Keratinocyte (primary cell): Measurements from ENCODE around the gene SLC2A4. TPM values are rescaled to one million over a fixed set of nuclear protein-coding genes. Genes with fewer than 3 reads are reported as not detected.
"Not testable (repeated sequence)": the region's sequence is repeated elsewhere in the genome, so short reads cannot be mapped to it uniquely, and the experiment has no call there.

Experiments
- DNase-seq: peaks from one replicate; pipeline ENCODE4 v3.0.0-alpha.2; 2011; ENCODE audit warnings: low read depth, missing footprints, low spot score
- FAIRE-seq: peaks from 2 replicates; lab custom pipeline; 2011; peaks lifted over from hg19 to GRCh38; lab: Jason Lieb, UNC
- H2AFZ ChIP-seq: 2 replicates; pipeline ENCODE4 v1.6.0; 2012; ENCODE audit warnings: low read length, control low read depth, inconsistent platforms; ENCODE audit not compliant: control insufficient read depth
- H3K27ac ChIP-seq: 2 replicates; pipeline ENCODE4 v1.5.1; 2011; ENCODE audit warnings: low read length; ENCODE audit not compliant: control insufficient read depth, insufficient read depth
- H3K27me3 ChIP-seq: 3 replicates; pipeline ENCODE4 v1.6.0; 2011; ENCODE audit warnings: low read length; ENCODE audit not compliant: control insufficient read depth, insufficient read depth; ENCODE audit errors: extremely low read depth
- H3K36me3 ChIP-seq, 2 experiments: 2 replicates in 1 of 2; 3 replicates in 1 of 2; pipeline ENCODE4 v1.5.1; 2011; ENCODE audit warnings: low read length in 2 of 2, mild to moderate bottlenecking in 1 of 2; ENCODE audit not compliant: control insufficient read depth in 2 of 2, insufficient read depth in 2 of 2; ENCODE audit errors: extremely low read depth in 1 of 2
- H3K4me1 ChIP-seq: 3 replicates; pipeline ENCODE4 v1.5.1; 2011; ENCODE audit warnings: low read length; ENCODE audit not compliant: control insufficient read depth, insufficient read depth; ENCODE audit errors: extremely low read depth
- H3K4me2 ChIP-seq: 3 replicates; pipeline ENCODE4 v1.6.0; 2011; ENCODE audit warnings: low read depth, low read length; ENCODE audit not compliant: control insufficient read depth, insufficient read depth; ENCODE audit errors: extremely low read depth
- H3K4me3 ChIP-seq, 3 experiments: fragments of 200-600 bp in 1 of 3; sonication (generic) in 1 of 3; 2 replicates in 2 of 3; 3 replicates in 1 of 3; pipeline ENCODE4 v1.5.1; 2011 to 2016; ENCODE audit warnings: low read length in 3 of 3, mild to moderate bottlenecking in 3 of 3, control low read depth in 2 of 3, inconsistent platforms in 1 of 3, low read depth in 1 of 3, mixed read lengths in 1 of 3, mixed run types in 1 of 3, moderate library complexity in 1 of 3; ENCODE audit not compliant: control insufficient read depth in 2 of 3, insufficient read depth in 2 of 3; ENCODE audit errors: extremely low read depth in 1 of 3
- H3K79me2 ChIP-seq: 2 replicates; pipeline ENCODE4 v1.6.0; 2012; ENCODE audit warnings: low read length; ENCODE audit not compliant: control insufficient read depth, insufficient read depth
- H3K9ac ChIP-seq: 3 replicates; pipeline ENCODE4 v1.6.0; 2011; ENCODE audit warnings: low read length; ENCODE audit not compliant: control insufficient read depth, insufficient read depth; ENCODE audit errors: extremely low read depth
- H3K9me1 ChIP-seq: 3 replicates; pipeline ENCODE4 v1.6.0; 2011; ENCODE audit warnings: low read length; ENCODE audit not compliant: control insufficient read depth, insufficient read depth; ENCODE audit errors: extremely low read depth
- H3K9me3 ChIP-seq: 2 replicates; pipeline ENCODE4 v1.5.1; 2012; ENCODE audit warnings: low read depth, low read length; ENCODE audit not compliant: control insufficient read depth
- H4K20me1 ChIP-seq: 3 replicates; pipeline ENCODE4 v1.6.0; 2011; ENCODE audit warnings: low read length; ENCODE audit not compliant: control insufficient read depth, insufficient read depth; ENCODE audit errors: extremely low read depth
- EZH2 ChIP-seq: IDR thresholded peaks from one replicate; pipeline ENCODE4 v1.6.1; 2012; ENCODE audit warnings: inconsistent platforms, mild to moderate bottlenecking, low read length, moderate library complexity
- dilution Hi-C: fragments of 300-500 bp; cut with MboI; formaldehyde crosslinking; loops from one replicate; pipeline ENCODE4 v1.7.0; 2020; ENCODE audit warnings: low sequenced_read_pairs; ENCODE audit not compliant: extremely low pct_ligation_motif_present
- polyA plus RNA-seq, 5 experiments: library from polyadenylated mRNA; depleted of rRNA in 3 of 5; stranded (reverse) in 3 of 5; stranded (forward) in 1 of 5; unstranded in 1 of 5; fragments of >200 nt; gene quantifications; 1 replicate in 1 of 5; 2 replicates in 3 of 5; 3 replicates in 1 of 5; pipeline versions ENCODE4 v1.2.1 to v1.2.3, GENCODE V29; 2011 to 2012; ENCODE audit warnings: missing spikeins in 2 of 5, low read depth in 1 of 5, low replicate concordance in 1 of 5
- TF ChIP-seq, protein P1 (sequence below), 3 experiments: IDR thresholded peaks in 1 of 3; conservative IDR thresholded peaks in 1 of 3; optimal IDR thresholded peaks in 1 of 3; 2 replicates in 2 of 3; 3 replicates in 1 of 3; pipeline versions ENCODE3 to v1.5.1; 2011; ENCODE audit warnings: low read length in 3 of 3, mild to moderate bottlenecking in 3 of 3, moderate library complexity in 2 of 3, control low read depth in 1 of 3, inconsistent platforms in 1 of 3; ENCODE audit not compliant: insufficient read depth in 2 of 3; ENCODE audit errors: extremely low read depth in 1 of 3

SLC2A4 gene
- polyA plus RNA-seq, 1 donor (not counting 4 experiments of a cell fraction or from before 2014, with no cell fraction given): not detected

DNA sequence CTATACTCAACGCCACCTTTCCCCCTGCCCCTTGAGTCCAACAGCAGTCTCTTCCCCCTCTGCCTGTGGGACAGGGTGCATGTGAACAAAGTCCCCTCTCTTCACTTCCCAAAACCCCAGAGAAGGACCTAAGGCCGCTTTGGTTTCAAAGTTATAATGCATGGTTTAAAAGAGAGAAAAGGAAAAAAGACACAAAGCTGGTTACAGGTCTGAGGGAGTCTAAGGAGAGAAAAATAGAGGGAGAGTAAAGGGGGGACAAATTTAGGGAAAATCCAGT lies 38.1 kb upstream of the SLC2A4 start:
- no peaks in the 10 kb centered on the region for H4K20me1 ChIP-seq
- H3K4me2 ChIP-seq: peak overlapping the region; percentile 95
- FAIRE-seq (no peak), DNase-seq (no peak)
- peak overlapping the region; percentile 96 for H3K9ac ChIP-seq
- dilution Hi-C loops: no loop called here
- H3K4me3 ChIP-seq: peak overlapping the region; percentile 68 to 90 (median 69)
- no peaks in the 10 kb centered on the region for H3K9me3 ChIP-seq
- peak overlapping the region; percentile 99 for H3K27ac ChIP-seq
- no peak overlapping the region for H2AFZ ChIP-seq
- TF ChIP-seq, protein P1, sequence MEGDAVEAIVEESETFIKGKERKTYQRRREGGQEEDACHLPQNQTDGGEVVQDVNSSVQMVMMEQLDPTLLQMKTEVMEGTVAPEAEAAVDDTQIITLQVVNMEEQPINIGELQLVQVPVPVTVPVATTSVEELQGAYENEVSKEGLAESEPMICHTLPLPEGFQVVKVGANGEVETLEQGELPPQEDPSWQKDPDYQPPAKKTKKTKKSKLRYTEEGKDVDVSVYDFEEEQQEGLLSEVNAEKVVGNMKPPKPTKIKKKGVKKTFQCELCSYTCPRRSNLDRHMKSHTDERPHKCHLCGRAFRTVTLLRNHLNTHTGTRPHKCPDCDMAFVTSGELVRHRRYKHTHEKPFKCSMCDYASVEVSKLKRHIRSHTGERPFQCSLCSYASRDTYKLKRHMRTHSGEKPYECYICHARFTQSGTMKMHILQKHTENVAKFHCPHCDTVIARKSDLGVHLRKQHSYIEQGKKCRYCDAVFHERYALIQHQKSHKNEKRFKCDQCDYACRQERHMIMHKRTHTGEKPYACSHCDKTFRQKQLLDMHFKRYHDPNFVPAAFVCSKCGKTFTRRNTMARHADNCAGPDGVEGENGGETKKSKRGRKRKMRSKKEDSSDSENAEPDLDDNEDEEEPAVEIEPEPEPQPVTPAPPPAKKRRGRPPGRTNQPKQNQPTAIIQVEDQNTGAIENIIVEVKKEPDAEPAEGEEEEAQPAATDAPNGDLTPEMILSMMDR (optimal IDR thresholded peaks at IDR 0.05 in 1 of 3, IDR thresholded peaks at IDR 0.05 in 1 of 3, conservative IDR thresholded peaks at IDR 0.05 in 1 of 3; ENCODE audit: extremely low read depth in 1 of 3, insufficient read depth in 2 of 3, low read length in 3 of 3): no peak
- TF ChIP-seq EZH2: no peak
- no peaks in the 10 kb centered on the region for H3K9me1 ChIP-seq
- H3K36me3 ChIP-seq: peaks cover 19 to 25% of the 10 kb centered on the region in 2 experiments
- H3K4me1 ChIP-seq: peaks cover 20% of the 10 kb centered on the region
- H3K79me2 ChIP-seq: peaks cover 39% of the 10 kb centered on the region
- H3K27me3 ChIP-seq: no peaks in the 10 kb centered on the region

DNA sequence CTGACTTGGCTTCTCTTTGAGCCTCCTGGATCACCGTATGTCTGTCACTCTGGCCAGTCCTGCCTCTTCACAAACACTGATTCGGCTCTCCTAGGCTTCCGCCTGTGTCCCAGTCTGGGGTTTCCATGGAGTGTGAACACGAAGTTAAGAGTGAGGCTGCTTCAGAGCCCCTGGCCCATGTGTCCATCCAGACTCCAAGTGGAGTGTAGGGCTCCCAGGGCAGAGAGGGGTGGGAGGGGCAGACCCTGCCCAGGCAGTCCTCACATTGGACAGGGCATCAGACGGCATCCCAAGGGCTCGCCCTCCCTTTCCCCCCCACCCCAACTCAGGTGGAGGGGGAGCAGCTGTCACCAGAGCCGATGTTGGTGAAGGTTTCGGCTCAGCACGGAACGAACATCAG lies 37.7 kb upstream of the SLC2A4 start:
- FAIRE-seq, H3K9me3 ChIP-seq, DNase-seq, H3K9me1 ChIP-seq, H3K9ac ChIP-seq, H3K27ac ChIP-seq, H2AFZ ChIP-seq, dilution Hi-C loops, H3K27me3 ChIP-seq, H3K4me3 ChIP-seq, H3K4me2 ChIP-seq, H4K20me1 ChIP-seq: not testable (repeated sequence)
- peaks cover 20% of the 10 kb centered on the region for H3K4me1 ChIP-seq
- peaks cover 20 to 25% of the 10 kb centered on the region in 2 experiments for H3K36me3 ChIP-seq
- peaks cover 39% of the 10 kb centered on the region for H3K79me2 ChIP-seq

- FAIRE-seq (no peak), DNase-seq (no peak)
- Histone ChIP-seq H3K36me3 (peaks cover 19 to 21% of the 10 kb centered on the region in 2 experiments), H3K27ac (no peak overlapping the region), H2AFZ (no peak overlapping the region), H3K4me2 (no peak overlapping the region), H3K9ac (no peak overlapping the region), H3K4me3 (no peak overlapping the region), H4K20me1 (no peaks in the 10 kb centered on the region), H3K27me3 (no peaks in the 10 kb centered on the region), H3K4me1 (peaks cover 15% of the 10 kb centered on the region), H3K9me1 (no peaks in the 10 kb centered on the region), H3K79me2 (peaks cover 49% of the 10 kb centered on the region), H3K9me3 (no peaks in the 10 kb centered on the region)
- TF ChIP-seq, protein P1 (optimal IDR thresholded peaks at IDR 0.05 in 1 of 3, IDR thresholded peaks at IDR 0.05 in 1 of 3, conservative IDR thresholded peaks at IDR 0.05 in 1 of 3; ENCODE audit: extremely low read depth in 1 of 3, insufficient read depth in 2 of 3, low read length in 3 of 3): no peak
- dilution Hi-C loops: no loop called here
Observed at GRCh38 chr17:7246779-7247178, 34.7 kb upstream of the SLC2A4 start.
